Measurements from ENCODE around the gene IFT43. TPM values are rescaled to one million over a fixed set of nuclear protein-coding genes. Genes with fewer than 3 reads are reported as not detected.

IFT43 gene
- total and polyA plus RNA-seq, 2 donors, result 27.5 to 47.2 TPM

DNA sequence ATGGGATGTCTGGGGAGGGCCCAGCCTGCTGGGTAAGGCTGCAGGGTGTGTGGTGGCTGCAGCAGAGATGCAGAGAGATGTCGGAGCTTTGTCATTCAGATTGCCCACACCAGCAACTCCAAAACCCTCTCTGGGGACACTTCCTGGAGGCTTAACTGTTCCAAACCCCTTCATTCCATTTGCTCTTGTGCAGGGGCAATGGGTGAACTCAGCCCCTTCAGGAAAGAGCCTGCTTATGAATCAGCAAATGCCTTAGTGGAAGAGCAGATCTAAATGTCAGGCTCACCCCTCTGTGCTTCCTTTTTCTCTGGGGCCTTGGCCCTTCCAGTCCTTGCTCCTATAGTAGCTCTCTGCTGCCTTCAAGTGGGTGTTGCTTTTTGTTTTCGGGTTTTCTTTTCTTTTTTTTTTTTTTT is 129.5 kb downstream of the IFT43 start:
- DNase-seq (ENCODE audit: low read depth in 6 of 9, low spot score in 9 of 9), result no peak
- Histone ChIP-seq H3K9me3 (ENCODE audit: control insufficient read depth in 2 of 2, insufficient read depth in 1 of 2, low read length in 1 of 2) (no peaks in the 10 kb centered on the region), H3K36me3 (ENCODE audit: control insufficient read depth in 2 of 2, insufficient read depth in 2 of 2, low read length in 1 of 2) (no peaks in the 10 kb centered on the region), H3K27ac (ENCODE audit: low read depth in 1 of 2, low read length in 1 of 2) (no peak overlapping the region), H3K4me1 (ENCODE audit: control insufficient read depth in 2 of 2, insufficient read depth in 2 of 2, low read length in 2 of 2) (no peaks in the 10 kb centered on the region), H3K4me3 (ENCODE audit: low read length in 2 of 2) (no peak overlapping the region), H3K27me3 (ENCODE audit: control insufficient read depth in 2 of 2, insufficient read depth in 1 of 2, low read length in 1 of 2) (peaks cover 0 to 4% of the 10 kb centered on the region in 2 donors)
- WGBS, result 92% methylated on average over 2 of the region's 2 CpGs

DNA sequence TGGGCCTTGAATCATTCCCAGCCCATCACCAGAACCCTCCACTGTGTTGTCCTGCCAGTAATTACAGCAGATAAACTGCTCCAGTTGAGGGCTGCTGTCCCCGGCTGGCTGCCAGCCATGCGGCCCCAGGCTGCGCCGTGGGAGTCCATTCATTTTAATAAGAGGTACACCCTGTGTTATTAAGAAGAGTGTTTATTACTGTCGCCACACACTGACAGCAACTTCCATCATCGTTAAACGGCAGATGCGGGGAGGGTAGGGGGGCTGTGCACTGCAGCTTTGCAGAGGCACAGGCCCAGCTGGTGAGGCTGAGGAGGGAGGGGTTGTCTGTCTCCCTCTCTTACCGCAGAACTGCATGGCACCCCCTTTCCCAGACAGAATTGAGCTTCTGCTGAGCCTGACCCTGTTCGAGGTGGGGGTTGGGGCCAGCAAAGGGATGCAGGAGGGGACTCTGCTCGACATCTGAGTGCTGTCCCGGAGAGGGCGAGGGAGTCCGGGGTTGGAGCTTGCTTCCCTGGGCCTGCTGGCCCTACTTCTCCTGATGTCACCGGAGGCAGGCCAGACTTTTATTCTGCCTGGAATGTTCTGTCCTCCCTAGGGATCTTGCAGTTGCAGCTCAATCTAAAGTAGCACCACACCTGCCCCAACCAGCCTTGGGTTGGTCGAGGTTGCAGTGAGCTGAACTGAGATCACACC is 132.4 kb downstream of the IFT43 start:
- DNase-seq (ENCODE audit: low read depth in 6 of 9, low spot score in 9 of 9), result no peak
- WGBS, result 82% methylated on average over 16 of the region's 16 CpGs
- H3K27me3 ChIP-seq (ENCODE audit: control insufficient read depth in 2 of 2, insufficient read depth in 1 of 2, low read length in 1 of 2), result peaks cover 0 to 4% of the 10 kb centered on the region in 2 donors
- H3K9me3 ChIP-seq (ENCODE audit: control insufficient read depth in 2 of 2, insufficient read depth in 1 of 2, low read length in 1 of 2), result no peaks in the 10 kb centered on the region
- no peaks in the 10 kb centered on the region for H3K4me1 ChIP-seq (ENCODE audit: control insufficient read depth in 2 of 2, insufficient read depth in 2 of 2, low read length in 2 of 2)
- H3K36me3 ChIP-seq (ENCODE audit: control insufficient read depth in 2 of 2, insufficient read depth in 2 of 2, low read length in 1 of 2), result no peaks in the 10 kb centered on the region
- H3K4me3 ChIP-seq (ENCODE audit: low read length in 2 of 2), result no peak overlapping the region
- no peak overlapping the region for H3K27ac ChIP-seq (ENCODE audit: low read depth in 1 of 2, low read length in 1 of 2)

DNA sequence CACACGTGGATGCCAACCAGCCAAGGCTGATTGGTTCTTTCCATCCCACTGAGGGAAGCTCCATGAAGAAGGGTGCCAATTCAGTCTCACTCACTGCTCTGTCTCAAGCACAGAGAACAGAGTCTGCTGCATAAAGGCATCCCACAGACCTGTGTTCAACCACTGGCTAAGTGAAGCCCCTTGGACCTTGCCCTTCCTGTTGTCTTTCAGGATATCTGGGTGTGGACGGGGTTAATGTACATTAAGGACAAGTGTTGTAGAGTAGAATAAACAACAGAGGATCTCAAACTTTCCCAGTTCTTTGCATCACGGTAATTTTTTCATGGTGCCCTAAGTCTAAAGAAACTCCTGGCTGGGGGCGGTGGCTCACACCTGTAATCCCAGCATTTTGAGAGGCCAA is 133.0 kb downstream of the IFT43 start:
- H3K4me1 ChIP-seq (ENCODE audit: control insufficient read depth in 2 of 2, insufficient read depth in 2 of 2, low read length in 2 of 2), result no peaks in the 10 kb centered on the region
- H3K9me3 ChIP-seq (ENCODE audit: control insufficient read depth in 2 of 2, insufficient read depth in 1 of 2, low read length in 1 of 2), result no peaks in the 10 kb centered on the region
- H3K4me3 ChIP-seq (ENCODE audit: low read length in 2 of 2), result no peak overlapping the region
- DNase-seq (ENCODE audit: low read depth in 6 of 9, low spot score in 9 of 9), result no peak
- H3K36me3 ChIP-seq (ENCODE audit: control insufficient read depth in 2 of 2, insufficient read depth in 2 of 2, low read length in 1 of 2), result no peaks in the 10 kb centered on the region
- no peaks in the 10 kb centered on the region for H3K27me3 ChIP-seq (ENCODE audit: control insufficient read depth in 2 of 2, insufficient read depth in 1 of 2, low read length in 1 of 2)
- 92% methylated on average over 4 of the region's 4 CpGs for WGBS
- H3K27ac ChIP-seq (ENCODE audit: low read depth in 1 of 2, low read length in 1 of 2), result no peak overlapping the region

DNA sequence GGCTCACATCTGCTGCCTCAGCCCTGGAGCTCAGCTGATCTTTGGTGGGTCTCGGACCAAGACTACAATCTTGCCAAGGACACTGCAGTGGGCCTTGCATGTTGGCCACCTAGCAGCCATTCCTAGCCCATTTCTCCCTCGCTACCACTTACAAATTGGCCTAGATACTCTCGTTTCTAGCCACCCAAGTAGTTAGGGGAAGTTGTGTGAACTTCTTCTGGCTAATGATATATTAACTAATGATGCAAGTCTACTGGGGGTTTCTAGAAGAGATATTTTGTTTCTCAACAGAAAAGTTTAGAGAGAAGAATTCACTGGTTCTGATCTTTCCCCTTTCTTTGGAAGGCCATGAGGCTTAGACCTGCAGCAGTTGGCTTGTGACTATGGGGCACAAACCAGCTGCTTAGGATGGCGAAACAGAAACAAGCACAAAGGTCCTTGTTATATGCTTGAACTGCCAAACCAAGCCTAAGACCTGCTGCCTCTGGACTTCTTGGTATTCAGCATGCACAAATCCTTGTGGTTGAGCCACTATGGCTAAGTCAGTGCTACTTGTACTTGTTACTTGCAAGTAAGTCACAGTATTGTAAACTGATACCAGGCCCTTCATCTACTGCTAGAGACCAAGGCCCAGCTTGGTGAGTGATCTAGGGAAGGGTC is 135.7 kb downstream of the IFT43 start:
- Histone ChIP-seq H3K36me3 (ENCODE audit: control insufficient read depth in 2 of 2, insufficient read depth in 2 of 2, low read length in 1 of 2) (no peaks in the 10 kb centered on the region), H3K27ac (ENCODE audit: low read depth in 1 of 2, low read length in 1 of 2) (no peak overlapping the region), H3K9me3 (ENCODE audit: control insufficient read depth in 2 of 2, insufficient read depth in 1 of 2, low read length in 1 of 2) (no peaks in the 10 kb centered on the region), H3K4me1 (ENCODE audit: control insufficient read depth in 2 of 2, insufficient read depth in 2 of 2, low read length in 2 of 2) (no peaks in the 10 kb centered on the region), H3K27me3 (ENCODE audit: control insufficient read depth in 2 of 2, insufficient read depth in 1 of 2, low read length in 1 of 2) (no peaks in the 10 kb centered on the region), H3K4me3 (ENCODE audit: low read length in 2 of 2) (no peak overlapping the region)
- no peak for DNase-seq (ENCODE audit: low read depth in 6 of 9, low spot score in 9 of 9)
- WGBS, result 93% methylated on average over 4 of the region's 4 CpGs

DNA sequence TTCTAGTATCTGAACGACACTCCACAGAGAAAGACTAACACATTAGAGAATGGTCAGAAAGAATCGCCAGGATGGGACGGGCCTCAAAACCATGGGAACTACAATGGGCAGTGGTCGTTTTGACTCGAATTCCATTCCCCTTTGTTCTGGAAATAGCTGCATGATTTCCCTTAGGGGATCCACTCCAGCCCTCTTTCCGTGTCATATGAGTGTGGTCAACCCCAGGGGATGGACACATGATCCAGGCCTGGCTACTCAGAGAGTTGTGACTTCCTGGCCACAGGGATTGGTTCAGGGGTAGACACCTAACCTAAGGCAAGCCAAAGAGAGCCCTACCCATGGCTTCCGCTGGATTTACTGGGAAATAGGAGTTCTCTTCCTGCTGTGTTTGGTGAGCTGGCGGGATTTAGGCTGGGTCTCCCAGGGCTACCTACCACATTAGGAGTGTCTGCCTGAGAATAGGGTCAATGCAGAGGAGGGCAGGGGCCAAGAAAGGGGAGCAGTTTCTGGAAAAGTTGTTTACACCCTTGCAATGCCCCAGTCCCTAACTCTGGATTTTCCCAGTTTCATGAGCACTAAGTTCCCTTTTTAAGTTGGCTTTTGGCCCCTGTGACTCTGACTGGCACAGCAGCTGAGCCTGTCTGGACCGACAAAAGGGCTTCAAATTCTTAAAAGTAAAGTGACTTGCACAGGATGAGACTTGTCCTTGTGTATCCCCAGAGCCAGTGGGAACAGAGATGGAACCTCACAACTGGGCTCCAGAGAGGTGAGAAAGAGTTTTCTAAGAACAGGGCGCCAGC is 138.1 kb downstream of the IFT43 start:
- 82% methylated on average over 10 of the region's 10 CpGs for WGBS
- H3K27ac ChIP-seq (ENCODE audit: low read depth in 1 of 2, low read length in 1 of 2), result no peak overlapping the region
- no peaks in the 10 kb centered on the region for H3K36me3 ChIP-seq (ENCODE audit: control insufficient read depth in 2 of 2, insufficient read depth in 2 of 2, low read length in 1 of 2)
- H3K9me3 ChIP-seq (ENCODE audit: control insufficient read depth in 2 of 2, insufficient read depth in 1 of 2, low read length in 1 of 2), result no peaks in the 10 kb centered on the region
- H3K4me1 ChIP-seq (ENCODE audit: control insufficient read depth in 2 of 2, insufficient read depth in 2 of 2, low read length in 2 of 2), result no peaks in the 10 kb centered on the region
- DNase-seq (ENCODE audit: low read depth in 6 of 9, low spot score in 9 of 9), result no peak
- H3K27me3 ChIP-seq (ENCODE audit: control insufficient read depth in 2 of 2, insufficient read depth in 1 of 2, low read length in 1 of 2), result no peaks in the 10 kb centered on the region
- no peak overlapping the region for H3K4me3 ChIP-seq (ENCODE audit: low read length in 2 of 2)

DNA sequence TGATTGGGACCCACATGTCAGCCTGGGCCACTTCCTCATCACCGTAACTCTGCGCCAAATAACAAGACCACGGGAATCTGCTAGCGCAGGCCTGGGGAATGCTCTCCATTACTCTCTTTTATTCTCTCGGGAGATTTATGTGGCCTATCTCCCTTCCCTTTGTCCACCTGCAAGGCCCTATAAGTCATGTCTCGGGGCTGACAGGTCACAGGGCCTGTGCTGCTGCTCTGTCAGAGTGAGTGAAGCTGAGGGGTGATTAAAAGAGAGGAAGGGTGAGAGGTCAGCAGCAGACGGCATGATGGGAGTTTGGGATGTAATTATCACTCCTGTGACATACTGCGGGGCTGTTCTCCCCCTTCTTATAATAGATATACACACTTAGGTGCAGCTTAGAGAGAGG is 139.9 kb downstream of the IFT43 start:
- Histone ChIP-seq H3K27me3 (ENCODE audit: control insufficient read depth in 2 of 2, insufficient read depth in 1 of 2, low read length in 1 of 2) (peaks cover 2 to 7% of the 10 kb centered on the region in 2 donors), H3K4me1 (ENCODE audit: control insufficient read depth in 2 of 2, insufficient read depth in 2 of 2, low read length in 2 of 2) (no peaks in the 10 kb centered on the region), H3K4me3 (ENCODE audit: low read length in 2 of 2) (no peak overlapping the region), H3K27ac (ENCODE audit: low read depth in 1 of 2, low read length in 1 of 2) (no peak overlapping the region), H3K9me3 (ENCODE audit: control insufficient read depth in 2 of 2, insufficient read depth in 1 of 2, low read length in 1 of 2) (no peaks in the 10 kb centered on the region), H3K36me3 (ENCODE audit: control insufficient read depth in 2 of 2, insufficient read depth in 2 of 2, low read length in 1 of 2) (no peaks in the 10 kb centered on the region)
- 87% methylated on average over 8 of the region's 8 CpGs for WGBS
- DNase-seq (ENCODE audit: low read depth in 6 of 9, low spot score in 9 of 9), result no peak

DNA sequence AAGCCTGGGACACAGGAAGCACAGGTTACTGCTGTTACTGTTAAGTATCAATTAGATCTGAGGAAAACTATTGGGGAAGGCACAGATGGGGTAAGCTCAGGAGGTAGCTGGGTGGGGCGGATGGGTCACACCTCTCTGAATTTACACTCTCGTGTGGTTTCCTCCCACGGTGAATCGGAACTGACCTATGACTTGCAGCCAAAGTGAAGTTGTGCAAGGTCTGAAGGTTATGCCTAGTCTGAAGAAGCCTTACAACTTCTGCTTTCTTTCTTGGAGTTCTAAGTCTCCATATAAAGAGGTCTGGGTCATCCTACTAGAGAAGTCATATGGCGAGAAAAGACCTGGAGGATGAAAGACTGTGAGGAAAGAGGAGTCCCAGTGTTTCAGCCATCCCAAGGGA is 140.5 kb downstream of the IFT43 start:
- 76% methylated on average over 5 of the region's 5 CpGs for WGBS
- Histone ChIP-seq H3K4me3 (ENCODE audit: low read length in 2 of 2) (no peak overlapping the region), H3K27ac (ENCODE audit: low read depth in 1 of 2, low read length in 1 of 2) (no peak overlapping the region), H3K9me3 (ENCODE audit: control insufficient read depth in 2 of 2, insufficient read depth in 1 of 2, low read length in 1 of 2) (no peaks in the 10 kb centered on the region), H3K36me3 (ENCODE audit: control insufficient read depth in 2 of 2, insufficient read depth in 2 of 2, low read length in 1 of 2) (no peaks in the 10 kb centered on the region), H3K4me1 (ENCODE audit: control insufficient read depth in 2 of 2, insufficient read depth in 2 of 2, low read length in 2 of 2) (no peaks in the 10 kb centered on the region), H3K27me3 (ENCODE audit: control insufficient read depth in 2 of 2, insufficient read depth in 1 of 2, low read length in 1 of 2) (peaks cover 2 to 13% of the 10 kb centered on the region in 2 donors)
- DNase-seq (ENCODE audit: low read depth in 6 of 9, low spot score in 9 of 9), result no peak

DNA sequence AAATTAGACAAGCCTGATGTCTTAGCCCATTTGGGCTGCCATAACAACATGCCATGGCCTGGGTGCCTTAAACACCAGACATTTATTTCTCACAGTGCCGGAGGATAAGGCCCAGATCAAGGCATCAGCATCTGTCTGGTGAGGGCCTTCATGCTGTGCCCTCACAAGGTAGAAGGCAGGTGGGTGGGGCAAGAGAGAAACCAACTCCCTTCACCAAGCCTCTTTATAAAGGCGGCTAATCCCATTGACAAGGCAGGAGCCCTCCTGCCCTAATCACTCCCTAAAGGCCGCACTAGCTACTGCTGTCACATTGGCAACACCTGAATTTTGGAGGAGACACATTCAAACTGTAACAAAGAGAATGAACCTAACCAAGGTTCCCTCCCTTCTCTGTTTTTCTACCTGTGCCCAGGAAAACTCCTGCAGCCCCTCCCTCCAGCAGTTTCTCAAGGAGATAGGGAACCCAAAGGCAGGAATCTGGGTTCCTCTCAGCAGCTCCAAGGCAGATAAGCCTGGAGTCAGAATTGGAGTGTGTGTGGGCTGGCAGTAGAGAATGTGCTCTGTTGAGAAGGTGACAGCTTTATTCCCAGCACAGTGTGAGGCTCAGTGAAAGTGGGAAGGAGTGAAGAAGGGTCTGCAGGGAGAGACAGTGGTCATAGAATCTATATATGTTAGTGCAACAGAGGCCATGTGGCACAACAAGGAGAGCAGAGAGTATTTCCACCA is 144.5 kb downstream of the IFT43 start:
- no peaks in the 10 kb centered on the region for H3K36me3 ChIP-seq (ENCODE audit: control insufficient read depth in 2 of 2, insufficient read depth in 2 of 2, low read length in 1 of 2)
- H3K27me3 ChIP-seq (ENCODE audit: control insufficient read depth in 2 of 2, insufficient read depth in 1 of 2, low read length in 1 of 2), result peaks cover 2 to 34% of the 10 kb centered on the region in 2 donors
- no peak for DNase-seq (ENCODE audit: low read depth in 6 of 9, low spot score in 9 of 9)
- H3K27ac ChIP-seq (ENCODE audit: low read depth in 1 of 2, low read length in 1 of 2), result no peak overlapping the region
- no peaks in the 10 kb centered on the region for H3K9me3 ChIP-seq (ENCODE audit: control insufficient read depth in 2 of 2, insufficient read depth in 1 of 2, low read length in 1 of 2)
- H3K4me1 ChIP-seq (ENCODE audit: control insufficient read depth in 2 of 2, insufficient read depth in 2 of 2, low read length in 2 of 2), result no peaks in the 10 kb centered on the region
- 59% methylated on average over 3 of the region's 3 CpGs for WGBS
- H3K4me3 ChIP-seq (ENCODE audit: low read length in 2 of 2), result no peak overlapping the region

All from thymus (tissue), 11 donors.